ENCODE measurements around the gene CRAMP1.

DNA sequence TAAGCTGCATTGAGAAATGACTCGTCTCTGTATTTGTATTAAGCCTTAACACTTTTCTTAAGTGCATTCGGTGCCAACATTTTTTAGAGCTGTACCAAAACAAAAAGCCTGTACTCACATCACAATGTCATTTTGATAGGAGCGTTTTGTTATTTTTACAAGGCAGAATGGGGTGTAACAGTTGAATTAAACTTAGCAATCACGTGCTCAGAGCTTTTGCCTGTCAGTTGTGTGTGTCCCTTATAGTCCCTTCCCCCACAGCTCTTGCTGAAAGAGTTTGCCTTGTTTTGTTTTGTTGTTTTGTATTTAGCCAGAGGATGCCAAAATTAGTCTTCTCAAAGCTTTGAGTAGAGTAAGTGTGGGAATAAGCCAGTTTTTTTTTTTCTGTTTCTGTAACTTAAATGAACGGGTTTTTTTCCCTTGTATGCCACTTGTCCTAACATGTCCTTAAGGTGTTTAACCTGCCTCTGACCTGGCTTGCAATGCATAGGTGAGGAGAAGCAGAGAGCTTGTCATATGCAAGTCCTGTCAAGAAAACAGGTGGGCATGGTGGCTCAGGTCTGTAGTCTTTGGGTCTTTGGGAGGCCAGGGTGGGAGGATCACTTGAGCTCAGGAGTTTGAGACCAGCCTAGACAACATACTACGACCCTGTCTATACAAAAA, 89.2 kb downstream of the CRAMP1 start:
- TF ChIP-seq CTCF (IDR thresholded peaks at IDR 0.05): no peak
- no peak for TF ChIP-seq POLR2AphosphoS5 (IDR thresholded peaks at IDR 0.05)
